ENCODE measurements around the gene BAG5. TPM values are rescaled to one million over a fixed set of nuclear protein-coding genes. Genes with fewer than 3 reads are reported as not detected.

BAG5 gene
- total and polyA plus RNA-seq, 2 of the 4 experiments (the other 2 are of a cell fraction), result 6.7 to 22.2 TPM

- dilution Hi-C loops (cut with HindIII; ENCODE audit: low sequenced_read_pairs, unreplicated experiment) (no loop called here), in situ Hi-C loops (cut with MboI; ENCODE audit: low sequenced_read_pairs) (no loop called here), intact Hi-C loops (cut with micrococcal nuclease) (no loop called here)
- Histone ChIP-seq H2BK120ac (ENCODE audit: low read depth, low read length) (no peak overlapping the region), H4K91ac (ENCODE audit: insufficient read depth, low read depth, low read length) (no peak overlapping the region), H3K36me3 (ENCODE audit: control insufficient read depth, insufficient read depth, low read length) (peaks cover 12% of the 10 kb centered on the region; the same call in 1 of the 2 replicates), H4K8ac (ENCODE audit: low read depth in 2 of 2, low read length in 2 of 2) (no peak overlapping the region), H3K9me3 (ENCODE audit: control insufficient read depth, insufficient read depth, low read length) (no peaks in the 10 kb centered on the region), H3K27ac (ENCODE audit: insufficient read depth, low read length) (no peak overlapping the region), H4K5ac (ENCODE audit: low read depth, low read length) (no peak overlapping the region), H3K79me1 (ENCODE audit: low read depth in 1 of 2, low read length in 2 of 2) (peaks cover 0 to 35% of the 10 kb centered on the region in 2 experiments; a peak in 3 of 4 replicates), H3K4me3 (ENCODE audit: insufficient read depth, low read depth, low read length) (no peak overlapping the region), H2AFZ (replicated peaks; ENCODE audit: low read length, poor library complexity) (no peak overlapping the region), H2BK5ac (ENCODE audit: low read depth, low read length, poor library complexity, severe bottlenecking) (no peak overlapping the region), H3K14ac (replicated peaks; ENCODE audit: low read depth, low read length) (no peak overlapping the region), H3K9ac (ENCODE audit: low read depth, low read length) (no peak overlapping the region), H3K4me2 (ENCODE audit: low read depth, low read length) (no peak overlapping the region), H2AK9ac (replicated peaks; ENCODE audit: low read depth, low read length, poor library complexity) (no peak overlapping the region), H3K9me1 (ENCODE audit: insufficient read depth, low read length) (peaks cover 10% of the 10 kb centered on the region), H3K56ac (ENCODE audit: extremely low read depth, insufficient read depth, low read length) (no peak overlapping the region), H2AK5ac (ENCODE audit: low read depth, low read length) (no peak overlapping the region), H3K27me3 (ENCODE audit: control insufficient read depth, insufficient read depth, low read length) (no peaks in the 10 kb centered on the region), H3K4me1 (ENCODE audit: control insufficient read depth, insufficient read depth, low read length) (peaks cover 6% of the 10 kb centered on the region), H4K20me1 (ENCODE audit: insufficient read depth, low read length) (peaks cover 26% of the 10 kb centered on the region), H3K4ac (ENCODE audit: low read depth, low read length) (no peak overlapping the region), H2BK15ac (ENCODE audit: low read depth, low read length) (no peak overlapping the region), H3K18ac (ENCODE audit: low read depth, low read length) (no peak overlapping the region), H3K23ac (ENCODE audit: low read depth, low read length) (no peak overlapping the region), H2BK20ac (ENCODE audit: low read depth, low read length) (no peak overlapping the region)
- DNase-seq, result no peak
- no peak for TF ChIP-seq RAD21 (IDR thresholded peaks at IDR 0.05; ENCODE audit: low read length)
- TF ChIP-seq MAZ (IDR thresholded peaks at IDR 0.05; ENCODE audit: borderline replicate concordance, low read depth, low read length), result no peak
- 85% methylated on average over 13 of the region's 25 CpGs; no CpG with 5 or more reads in 1 of the 2 experiments for WGBS, 2 experiments (ENCODE audit: extremely low coverage in 2 of 2, insufficient read length in 1 of 2)
- no TSS peak for BruUV-seq (replicated peaks)
- POLR2A ChIA-PET (ENCODE audit: unreplicated experiment), result no interaction called here
- no peak for ATAC-seq (ENCODE audit: low read depth)
- CTCF ChIA-PET, result no interaction called here
Measured at GRCh38 chr14:103533999-103534575, 28.4 kb downstream of the BAG5 start.
